GM04503 (cell line): ENCODE results near the gene CEP55.
"Not testable (repeated sequence)": the region's sequence is repeated elsewhere in the genome, so short reads cannot be mapped to it uniquely, and the experiment has no call there.

Experiments used
- DNase-seq: peaks from one replicate; pipeline ENCODE4 v3.0.0-alpha.2; 2012; ENCODE audit warnings: low read depth

CEP55 gene

GRCh38 chr10:93496322-93497041 lies at the start of gene CEP55:
TSS of gene CEP55 (plus strand) at chr10:93496612. CDS start at chr10:93500052, 3,440 bp downstream.
- DNase-seq = no peak

- DNase-seq = no peak
Observed at GRCh38 chr10:93447019-93447418, 49.4 kb upstream of the CEP55 start.

GRCh38 chr10:93447970-93448369 lies 48.4 kb upstream of the CEP55 start:
- no peak for DNase-seq

- DNase-seq = no peak
Observed at GRCh38 chr10:93451244-93451947, 45.0 kb upstream of the CEP55 start.

GRCh38 chr10:93452143-93452542 lies 44.3 kb upstream of the CEP55 start:
- no peak for DNase-seq

GRCh38 chr10:93454146-93454545 lies 42.3 kb upstream of the CEP55 start:
- DNase-seq = no peak

GRCh38 chr10:93454736-93455135 lies 41.7 kb upstream of the CEP55 start:
- DNase-seq = no peak

- no peak for DNase-seq
Observed at GRCh38 chr10:93456480-93456879, 39.9 kb upstream of the CEP55 start.

- DNase-seq = no peak
Observed at GRCh38 chr10:93457511-93457910, 38.9 kb upstream of the CEP55 start.

- DNase-seq = peak; percentile 100
Observed at GRCh38 chr10:93458821-93459257, 37.6 kb upstream of the CEP55 start.

- no peak for DNase-seq
Observed at GRCh38 chr10:93459466-93459865, 36.9 kb upstream of the CEP55 start.

- no peak for DNase-seq
Observed at GRCh38 chr10:93461109-93461806, 35.2 kb upstream of the CEP55 start.

- DNase-seq = no peak
Observed at GRCh38 chr10:93461807-93462178, 34.6 kb upstream of the CEP55 start.

- no peak for DNase-seq
Observed at GRCh38 chr10:93462371-93462770, 34.0 kb upstream of the CEP55 start.

GRCh38 chr10:93462881-93463280 lies 33.5 kb upstream of the CEP55 start:
- DNase-seq = no peak

- peak; percentile 47 for DNase-seq
Observed at GRCh38 chr10:93463723-93464476, 32.5 kb upstream of the CEP55 start.

GRCh38 chr10:93464776-93465388 lies 31.5 kb upstream of the CEP55 start:
- no peak for DNase-seq

- peak; percentile 93 for DNase-seq
Observed at GRCh38 chr10:93465806-93466675, 30.4 kb upstream of the CEP55 start.

- DNase-seq = not testable (repeated sequence)
Observed at GRCh38 chr10:93467635-93468034, 28.8 kb upstream of the CEP55 start.

GRCh38 chr10:93468461-93469213 lies 27.8 kb upstream of the CEP55 start:
- DNase-seq = peak; percentile 91
